HG03521 (cell line): ENCODE measurements around the gene LGALS1.

Experiments
- ATAC-seq: cut with Tn5 transposase; IDR thresholded peaks from one replicate; pipeline ENCODE4 v1.9.1; 2021; ENCODE audit warnings: mild to moderate bottlenecking, moderate library complexity; ENCODE audit not compliant: unreplicated experiment

Gene LGALS1

GRCh38 chr22:37661160-37661924, 14.1 kb upstream of the LGALS1 start:
- ATAC-seq: no peak

GRCh38 chr22:37662039-37662438, 13.4 kb upstream of the LGALS1 start:
- ATAC-seq: no peak

GRCh38 chr22:37663521-37664140, 11.8 kb upstream of the LGALS1 start:
- ATAC-seq: no peak

GRCh38 chr22:37664249-37665101, 11.0 kb upstream of the LGALS1 start:
- no peak for ATAC-seq

DNA sequence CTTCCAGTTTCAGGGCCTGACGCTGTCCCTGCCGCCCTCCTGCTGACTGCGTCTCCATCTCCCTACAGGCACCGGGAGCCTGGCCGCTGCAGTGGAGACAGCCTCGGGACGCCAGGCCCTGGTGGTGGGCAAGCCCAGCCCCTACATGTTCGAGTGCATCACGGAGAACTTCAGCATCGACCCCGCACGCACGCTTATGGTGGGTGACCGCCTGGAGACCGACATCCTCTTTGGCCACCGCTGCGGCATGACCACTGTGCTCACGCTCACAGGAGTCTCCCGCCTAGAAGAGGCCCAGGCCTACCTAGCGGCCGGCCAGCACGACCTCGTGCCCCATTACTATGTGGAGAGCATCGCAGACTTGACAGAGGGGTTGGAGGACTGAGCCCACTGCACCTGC, 9.9 kb upstream of the LGALS1 start:
- no peak for ATAC-seq

DNA sequence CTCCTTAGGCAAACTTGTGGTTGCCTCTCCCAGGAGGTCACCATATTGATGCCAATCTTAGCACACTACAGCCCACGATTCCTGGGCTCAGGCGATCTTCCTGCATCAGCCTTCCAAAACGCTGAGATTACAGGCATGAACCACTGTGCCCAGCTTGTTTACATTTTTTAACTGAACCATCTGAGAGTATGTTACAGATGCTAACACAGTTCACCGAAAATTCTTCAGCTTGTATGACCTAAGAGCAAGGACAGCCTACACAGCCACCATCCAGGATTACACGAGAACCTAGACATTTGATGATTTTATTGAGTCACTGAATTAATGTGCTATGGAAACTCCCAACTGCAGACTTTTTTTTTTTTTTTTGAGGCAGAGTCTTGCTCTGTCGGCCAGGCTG, 5.8 kb upstream of the LGALS1 start:
- ATAC-seq: no peak

DNA sequence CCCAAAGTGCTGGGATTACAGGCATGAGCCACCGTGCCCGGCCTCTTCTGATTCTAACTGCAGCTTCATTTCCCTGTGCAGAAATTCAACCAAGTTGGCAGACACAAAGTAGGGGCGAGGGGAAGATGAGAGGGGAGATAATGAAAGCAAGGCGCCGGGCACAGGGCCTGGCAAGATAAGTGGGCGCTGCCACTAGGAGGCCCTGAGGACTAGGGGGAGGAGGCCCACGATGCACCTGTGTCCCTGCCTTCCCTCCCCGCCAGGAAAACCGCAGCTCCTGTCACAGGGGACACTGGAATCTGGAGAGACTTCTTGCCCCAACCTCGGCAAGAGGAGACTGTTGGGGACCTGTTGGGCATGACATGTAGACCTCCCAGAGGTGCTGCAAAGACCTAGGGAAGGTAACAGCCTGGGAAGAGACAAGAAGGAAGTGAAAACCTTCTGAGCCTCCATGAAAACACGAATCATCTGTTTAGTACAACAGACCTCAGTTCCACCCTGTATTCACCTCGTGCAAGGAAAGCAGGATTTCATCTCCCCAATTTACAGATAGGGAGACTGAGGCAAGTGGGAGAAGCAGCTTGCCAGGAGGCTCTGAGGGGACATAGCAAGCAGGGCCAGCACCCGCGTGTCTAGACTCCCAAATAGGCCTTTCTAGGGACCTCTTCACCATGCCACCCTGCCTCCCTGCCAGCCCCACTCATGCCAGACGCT, 3.1 kb upstream of the LGALS1 start:
- ATAC-seq: no peak

DNA sequence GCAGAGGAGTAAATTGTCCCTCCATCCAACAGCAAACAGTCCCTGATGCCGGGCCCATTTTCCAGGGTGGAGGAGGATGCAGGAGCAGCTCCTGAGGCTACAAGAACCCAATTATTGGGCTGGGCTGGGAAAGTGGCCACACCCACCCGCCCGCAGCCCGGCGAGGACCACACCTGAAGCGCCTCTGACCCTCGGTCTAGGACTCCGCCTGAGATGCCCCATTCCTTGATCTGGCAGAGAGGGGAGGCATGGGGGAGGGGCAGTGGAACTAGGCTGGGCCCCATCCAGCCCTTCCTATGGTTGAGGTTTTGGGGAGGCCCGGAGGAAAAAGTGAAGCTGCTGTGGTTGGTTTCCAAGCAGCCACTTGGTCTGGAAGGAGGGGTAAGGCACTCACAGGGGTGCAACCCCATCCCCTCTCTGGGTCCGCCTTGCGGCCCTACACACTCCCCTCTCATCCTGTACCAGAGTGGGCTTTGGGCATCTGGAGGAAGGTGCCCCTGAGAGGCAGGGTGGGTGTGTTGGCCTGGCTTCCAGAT, 2.4 kb upstream of the LGALS1 start:
- no peak for ATAC-seq

GRCh38 chr22:37674248-37674647, 1.2 kb upstream of the LGALS1 start:
- no peak for ATAC-seq

GRCh38 chr22:37675930-37676735, 697 bp downstream of the LGALS1 start:
- no peak for ATAC-seq

- ATAC-seq: peak; percentile 46
These were observed 1.5 kb downstream of the LGALS1 start for GRCh38 chr22:37676736-37677492.

DNA sequence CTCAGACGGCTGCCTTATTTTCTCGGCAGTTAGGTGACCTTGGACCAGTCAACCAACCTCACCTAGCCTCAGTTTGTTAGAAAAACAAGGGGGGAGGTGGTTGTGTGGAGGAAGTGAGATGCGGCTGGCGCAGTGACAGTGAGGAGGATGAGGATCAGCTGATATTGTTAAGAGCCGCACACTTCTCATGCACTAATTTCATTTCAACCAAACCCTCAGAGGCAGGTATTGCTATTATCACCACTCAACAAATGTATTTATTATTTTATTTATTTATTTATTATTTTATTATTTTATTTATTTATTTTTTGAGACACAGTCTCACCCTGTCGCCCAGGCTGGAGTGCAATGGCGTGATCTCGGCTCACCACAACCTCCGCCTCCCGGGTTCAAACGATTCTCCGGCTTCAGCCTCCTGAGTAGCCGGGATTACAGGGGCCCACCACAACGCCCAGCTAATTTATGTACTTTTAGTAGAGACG, 2.1 kb downstream of the LGALS1 start:
- no peak for ATAC-seq

GRCh38 chr22:37678372-37678771, 2.9 kb downstream of the LGALS1 start:
- no peak for ATAC-seq

- no peak for ATAC-seq
These were observed 4.2 kb downstream of the LGALS1 start for GRCh38 chr22:37679670-37680069.

GRCh38 chr22:37680191-37680851, 4.9 kb downstream of the LGALS1 start:
- no peak for ATAC-seq

DNA sequence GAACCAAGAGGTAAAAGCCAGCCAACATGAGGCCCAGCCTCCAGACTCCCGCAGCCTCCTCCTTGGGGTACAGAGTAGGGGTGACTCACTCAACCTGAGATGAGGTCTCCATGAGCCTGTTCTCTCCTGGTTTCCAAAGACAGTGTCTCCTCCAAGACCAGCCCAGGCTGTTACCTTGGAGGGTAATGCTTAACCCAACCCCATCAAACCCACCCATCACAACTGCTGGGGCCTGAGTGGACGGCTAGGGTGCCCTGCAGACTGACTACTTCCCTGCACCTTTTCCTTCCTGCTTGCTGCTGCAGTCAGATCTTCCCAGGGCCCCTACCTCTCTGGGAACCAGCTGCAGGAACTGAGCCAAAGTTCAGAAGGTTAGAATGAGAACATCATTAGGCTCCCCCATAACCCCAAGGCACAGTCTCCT, 5.6 kb downstream of the LGALS1 start:
- ATAC-seq: no peak

GRCh38 chr22:37681556-37682049, 6.2 kb downstream of the LGALS1 start:
- no peak for ATAC-seq
